K562 (cell line): ENCODE data around the gene ARHGEF12. TPM values are rescaled to one million over a fixed set of nuclear protein-coding genes. Genes with fewer than 3 reads are reported as not detected.

Experiments
- ELK1 ChIP-seq: sonication (generic); formaldehyde crosslinking; IDR thresholded peaks from 2 replicates; pipeline ENCODE4 v1.8.1; 2022; ENCODE audit warnings: missing genetic modification reagents
- MGA ChIP-seq: fragments of 450-650 bp; IDR thresholded peaks from 2 replicates; pipeline ENCODE4 v1.6.1; 2016; ENCODE audit warnings: mild to moderate bottlenecking, moderate library complexity
- ZNF318 ChIP-seq, 2 experiments: fragments of 450-650 bp; IDR thresholded peaks; 2 replicates each; pipeline ENCODE4 v1.6.1; 2016; ENCODE audit warnings: mild to moderate bottlenecking in 2 of 2, borderline replicate concordance in 1 of 2, low read depth in 1 of 2, moderate library complexity in 1 of 2
- polyA plus RNA-seq, 8 experiments: library from polyadenylated mRNA; depleted of rRNA in 4 of 8; stranded (reverse) in 5 of 8; unstranded in 3 of 8; fragments of >200 nt; fragmentation: Nextera tagmentation in 2 of 8; fragmentation: Illumina TruSeq in 1 of 8; extraction: Ambion mirVana in 2 of 8; extraction: Trizol in 1 of 8; gene quantifications; 2 replicates each; pipeline versions ENCODE4 v1.2.1 to v1.2.3, GENCODE V29; 2011 to 2014; ENCODE audit warnings: inconsistent platforms in 1 of 8, missing spikeins in 1 of 8
- total RNA-seq, 7 experiments: library from RNA; depleted of rRNA in 6 of 7; stranded (reverse); fragments of >200 nt in 6 of 7; fragmentation: Illumina TruSeq in 2 of 7; extraction: Trizol in 2 of 7; gene quantifications; 2 replicates each; pipeline versions ENCODE4 v1.2.1 to v1.2.3, GENCODE V29; 2011 to 2021; ENCODE audit warnings: low replicate concordance in 1 of 7

ARHGEF12 gene
- total and polyA plus RNA-seq, 9 of the 15 experiments (the other 6 are each of a cell fraction or from before 2014, with no cell fraction given), result 3.5 to 51.7 (median 29.5) TPM

- TF ChIP-seq ZNF318 (IDR thresholded peaks at IDR 0.05; ENCODE audit: borderline replicate concordance in 1 of 2, low read depth in 1 of 2), result no peak
- no peak for TF ChIP-seq ELK1 (CRISPR knock-in tag)
- no peak; the same call in 1 of the 2 replicates for TF ChIP-seq MGA
Observed at GRCh38 chr11:120335908-120336640, at the start of gene ARHGEF12 (continued).
